ENCODE data around the gene ECD.

The ECD gene

GRCh38 chr10:73086816-73087215, 81.0 kb downstream of the ECD start:
- Histone ChIP-seq H2AFZ (ENCODE audit: low read depth, low read length) (no peak overlapping the region), H3K27me3 (ENCODE audit: insufficient read depth, low read length) (no peaks in the 10 kb centered on the region), H3K4me1 (ENCODE audit: insufficient read depth, low read length) (no peaks in the 10 kb centered on the region), H3K9me3 (ENCODE audit: low read length) (no peaks in the 10 kb centered on the region), H3K4me3 (ENCODE audit: low read length) (no peak overlapping the region), H3K36me3 (ENCODE audit: insufficient read depth, low read length) (no peaks in the 10 kb centered on the region)

- Histone ChIP-seq H2AFZ (ENCODE audit: low read depth, low read length) (no peak overlapping the region), H3K4me3 (ENCODE audit: low read length) (no peak overlapping the region), H3K9me3 (ENCODE audit: low read length) (no peaks in the 10 kb centered on the region), H3K36me3 (ENCODE audit: insufficient read depth, low read length) (no peaks in the 10 kb centered on the region), H3K4me1 (ENCODE audit: insufficient read depth, low read length) (no peaks in the 10 kb centered on the region), H3K27me3 (ENCODE audit: insufficient read depth, low read length) (no peaks in the 10 kb centered on the region)
Measured at GRCh38 chr10:73084209-73084608, 83.6 kb downstream of the ECD start.

All from neuron (in vitro differentiated cells).